Right kidney (tissue), 9 donors: Measurements from ENCODE around the gene ADD3.

Experiments used
- DNase-seq: peaks from one replicate; pipeline ENCODE4 v3.0.0-alpha.2; 2016
- long read RNA-seq, 8 donors: transcript quantifications; one replicate each; lab custom pipeline, GENCODE V29; 2026

ADD3 gene
- long read RNA-seq, donor 1, full-length matches to known transcripts, result 30 of 143 reads
- long read RNA-seq, donor 1, partial matches to known transcripts, result 113 of 143 reads
- long read RNA-seq, donor 1, other reads (novel, unspliced or antisense), result 0 of 143 reads
- long read RNA-seq, donor 2, full-length matches to known transcripts, result 18 of 35 reads
- long read RNA-seq, donor 2, partial matches to known transcripts, result 17 of 35 reads
- long read RNA-seq, donor 2, other reads (novel, unspliced or antisense), result 0 of 35 reads
- long read RNA-seq, donor 3, full-length matches to known transcripts, result 13 of 19 reads
- long read RNA-seq, donor 3, partial matches to known transcripts, result 6 of 19 reads
- long read RNA-seq, donor 3, other reads (novel, unspliced or antisense), result 0 of 19 reads
- long read RNA-seq, donor 4, full-length matches to known transcripts, result 29 of 75 reads
- long read RNA-seq, donor 4, partial matches to known transcripts, result 46 of 75 reads
- long read RNA-seq, donor 4, other reads (novel, unspliced or antisense), result 0 of 75 reads
- long read RNA-seq, donor 5, full-length matches to known transcripts, result 19 of 38 reads
- long read RNA-seq, donor 5, partial matches to known transcripts, result 19 of 38 reads
- long read RNA-seq, donor 5, other reads (novel, unspliced or antisense), result 0 of 38 reads
- long read RNA-seq, donor 6, full-length matches to known transcripts, result 21 of 41 reads
- long read RNA-seq, donor 6, partial matches to known transcripts, result 14 of 41 reads
- long read RNA-seq, donor 6, other reads (novel, unspliced or antisense), result 6 of 41 reads
- long read RNA-seq, donor 7, full-length matches to known transcripts, result 37 of 83 reads
- long read RNA-seq, donor 7, partial matches to known transcripts, result 46 of 83 reads
- long read RNA-seq, donor 7, other reads (novel, unspliced or antisense), result 0 of 83 reads
- long read RNA-seq, donor 8, full-length matches to known transcripts, result 44 of 55 reads
- long read RNA-seq, donor 8, partial matches to known transcripts, result 11 of 55 reads
- long read RNA-seq, donor 8, other reads (novel, unspliced or antisense), result 0 of 55 reads

GRCh38 chr10:110007701-110008517 lies at the start of gene ADD3:
ADD3 (plus strand) TSS chr10:110007984; CDS start chr10:110100654, 92,670 bp downstream.
- DNase-seq, result peak; percentile 97

GRCh38 chr10:109958059-109958458 lies 49.7 kb upstream of the ADD3 start:
- DNase-seq, result no peak

GRCh38 chr10:109959259-109960145 lies 48.3 kb upstream of the ADD3 start:
- DNase-seq, result no peak

GRCh38 chr10:109960682-109961081 lies 47.1 kb upstream of the ADD3 start:
- DNase-seq, result no peak

GRCh38 chr10:109961174-109962001 lies 46.4 kb upstream of the ADD3 start:
- DNase-seq, result peak; percentile 52

- DNase-seq, result no peak
Observed at GRCh38 chr10:109962247-109962646, 45.5 kb upstream of the ADD3 start.

GRCh38 chr10:109963439-109963838 lies 44.3 kb upstream of the ADD3 start:
- no peak for DNase-seq

- no peak for DNase-seq
Observed at GRCh38 chr10:109964318-109964717, 43.5 kb upstream of the ADD3 start.

GRCh38 chr10:109966961-109967738 lies 40.6 kb upstream of the ADD3 start:
- peak; percentile 53 for DNase-seq

- no peak for DNase-seq
Observed at GRCh38 chr10:109967739-109968088, 40.1 kb upstream of the ADD3 start.

GRCh38 chr10:109968953-109969759 lies 38.6 kb upstream of the ADD3 start:
- DNase-seq, result no peak

- no peak for DNase-seq
Observed at GRCh38 chr10:109969760-109970346, 37.9 kb upstream of the ADD3 start.

GRCh38 chr10:109971634-109972033 lies 36.1 kb upstream of the ADD3 start:
- no peak for DNase-seq

GRCh38 chr10:109972372-109973001 lies 35.3 kb upstream of the ADD3 start:
- DNase-seq, result no peak

GRCh38 chr10:109973326-109973829 lies 34.4 kb upstream of the ADD3 start:
- no peak for DNase-seq

- no peak for DNase-seq
Observed at GRCh38 chr10:109974504-109975191, 33.1 kb upstream of the ADD3 start.
